Activated CD8-positive, alpha-beta memory T cell treated with anti-CD3 and anti-CD28 coated beads, Interleukin-2, amount 50 U/mL, for 4 hours (primary cell): ENCODE data around the gene TPCN2.

Source experiments
- DNase-seq: peaks from one replicate; pipeline ENCODE4 v3.0.0-alpha.2; 2020

TPCN2 gene

GRCh38 chr11:69153661-69154060, 104.9 kb downstream of the TPCN2 start:
- no peak for DNase-seq

DNA sequence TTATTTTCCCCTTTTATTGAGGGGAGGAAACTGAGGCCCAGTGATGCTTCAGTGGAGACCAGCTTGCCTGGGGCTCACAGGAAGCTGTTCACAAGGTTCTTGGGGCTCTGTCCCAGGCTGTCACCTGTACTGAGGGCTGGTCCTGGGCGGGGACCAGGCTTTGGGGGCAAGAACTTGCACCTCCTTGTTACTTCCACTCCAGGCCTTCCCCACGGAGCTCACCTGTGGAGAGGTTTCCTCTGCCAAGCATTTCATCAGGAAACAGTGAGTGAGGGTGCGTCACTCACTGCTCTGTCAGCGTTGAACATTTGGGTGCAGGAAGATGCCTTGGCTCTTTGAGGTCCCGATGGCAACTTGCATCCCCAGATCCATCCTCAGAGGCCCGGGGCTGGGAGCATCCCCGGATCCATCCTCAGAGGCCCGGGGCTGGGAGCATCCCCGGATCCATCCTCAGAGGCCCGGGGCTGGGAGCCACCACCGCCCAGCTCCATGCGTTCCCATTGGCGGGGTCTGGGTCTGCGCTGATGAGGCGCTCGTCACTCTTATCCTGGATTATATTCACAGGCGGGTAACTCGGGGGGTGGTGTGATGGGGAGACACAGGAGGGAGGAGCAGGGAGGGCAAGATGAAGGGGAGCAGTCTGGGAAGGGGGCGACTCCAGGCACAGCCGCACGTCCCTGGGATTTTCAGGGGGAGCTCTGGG, 105.6 kb downstream of the TPCN2 start:
- DNase-seq, result no peak

- DNase-seq, result no peak
These were observed 106.2 kb downstream of the TPCN2 start for GRCh38 chr11:69154938-69155301.

- DNase-seq, result no peak
These were observed 106.8 kb downstream of the TPCN2 start, which contains the start of gene SMIM38 for GRCh38 chr11:69155302-69156234. SMIM38 (plus strand) TSS chr11:69155935; CDS start chr11:69157847, 1,912 bp downstream.

GRCh38 chr11:69156235-69156639, 107.5 kb downstream of the TPCN2 start:
- no peak for DNase-seq

- no peak for DNase-seq
These were observed 108.0 kb downstream of the TPCN2 start for GRCh38 chr11:69156673-69157155.

DNA sequence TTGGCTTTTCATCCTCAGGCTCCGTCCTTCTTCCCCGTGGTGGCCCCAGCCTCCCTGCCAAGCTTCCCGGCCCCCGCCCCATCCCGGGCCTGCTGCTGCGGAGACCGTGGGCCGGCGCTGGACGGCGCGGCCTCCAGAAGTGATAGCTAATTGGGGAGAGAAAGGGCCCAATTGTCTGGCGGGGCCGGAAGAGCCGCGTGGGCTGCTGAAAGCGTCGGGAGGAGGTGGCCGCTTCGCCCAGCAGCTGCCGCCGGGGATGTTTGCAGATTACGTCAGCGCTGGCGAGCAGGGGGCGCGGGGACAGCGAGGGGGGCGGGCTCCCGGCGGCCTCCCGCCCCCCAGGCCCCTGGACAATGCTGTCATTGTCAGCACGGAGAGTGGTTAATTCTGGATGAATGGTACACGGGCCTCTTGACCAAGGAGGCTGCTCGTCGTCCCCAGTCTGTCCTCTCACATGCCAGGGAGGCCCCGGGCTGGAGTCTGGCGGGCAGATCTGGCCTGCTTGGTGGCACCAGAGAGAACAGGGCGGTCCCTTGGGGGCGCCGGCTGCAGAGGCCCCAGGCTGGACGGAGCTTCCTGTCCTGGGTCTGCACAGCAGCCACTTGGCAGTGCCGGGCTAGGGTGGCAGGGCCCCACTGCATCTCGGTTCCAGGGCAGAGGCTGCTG, 108.6 kb downstream of the TPCN2 start:
- DNase-seq, result no peak

- DNase-seq, result no peak
These were observed 109.1 kb downstream of the TPCN2 start for GRCh38 chr11:69157822-69158231.

DNA sequence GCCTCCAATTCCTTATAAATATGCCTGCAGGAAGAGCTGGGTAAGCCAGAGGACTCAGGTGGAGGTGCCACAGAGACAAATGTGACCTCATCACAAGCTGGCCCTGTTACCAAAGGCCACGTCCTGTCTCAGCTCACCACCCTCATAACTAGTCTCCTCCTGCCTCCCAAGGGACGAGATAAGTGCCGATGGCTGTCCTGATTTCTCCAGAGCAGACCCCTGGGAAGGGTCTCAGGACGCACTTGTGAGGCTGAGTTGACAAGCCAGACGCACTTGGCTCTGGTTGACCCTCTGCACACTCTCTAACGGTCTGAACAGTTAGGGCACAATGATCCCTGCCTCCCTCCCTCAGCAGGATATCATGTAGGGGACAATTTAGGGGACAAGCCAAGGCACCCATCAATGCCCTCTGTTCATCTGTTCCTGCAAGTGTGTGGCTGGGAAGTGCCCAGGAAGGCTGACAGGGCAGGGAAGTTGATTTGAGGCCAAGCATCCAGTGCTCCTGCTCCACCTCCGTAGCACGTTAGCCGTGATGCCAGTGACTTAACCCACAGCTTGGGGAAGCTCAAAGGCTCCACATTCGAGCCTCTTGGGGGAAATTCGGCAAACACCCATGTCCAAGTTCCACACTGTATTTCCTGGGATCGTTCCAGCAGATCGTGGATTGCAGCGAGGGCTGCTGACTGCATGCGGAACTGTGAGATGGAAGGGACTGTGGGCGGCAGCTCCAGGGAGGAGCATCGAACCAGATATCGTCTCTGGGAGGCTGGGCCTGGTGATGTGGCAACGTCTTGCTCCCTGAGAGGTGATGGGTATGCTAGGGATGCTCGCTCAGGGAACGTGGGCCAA, 109.8 kb downstream of the TPCN2 start:
- no peak for DNase-seq

DNA sequence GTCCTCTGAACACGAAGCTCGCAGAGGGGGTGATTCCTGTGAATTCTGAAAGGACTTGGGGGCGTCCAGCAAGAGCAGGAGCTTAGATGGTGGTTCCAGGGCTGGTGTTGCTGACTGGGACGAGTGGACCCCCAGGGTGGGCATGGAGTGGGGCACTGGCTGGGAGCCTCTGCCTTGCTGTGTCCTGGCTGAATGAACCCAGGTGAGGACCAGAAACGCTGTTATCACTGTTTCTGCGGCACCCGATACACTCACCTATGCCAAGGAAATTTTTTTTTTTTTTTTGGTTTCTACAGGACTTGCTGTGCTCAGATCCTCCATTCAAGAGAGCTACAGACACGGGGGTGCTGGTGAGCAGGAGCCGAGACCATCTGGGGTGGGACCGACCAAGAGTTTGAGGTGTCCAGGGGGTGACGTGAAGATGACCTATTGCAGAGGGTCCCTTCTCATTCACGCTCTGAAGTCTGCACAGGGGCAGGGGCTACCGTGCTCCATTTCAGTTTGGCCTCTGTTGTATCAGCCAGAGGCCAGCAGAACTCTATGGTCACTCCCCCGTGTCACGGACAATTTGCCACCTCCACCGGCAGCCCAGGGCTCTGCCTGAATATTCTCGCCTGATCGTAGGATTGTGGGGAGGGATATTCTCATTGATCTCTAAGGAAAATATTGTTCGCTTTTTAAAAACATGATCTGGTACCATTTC, 110.6 kb downstream of the TPCN2 start:
- no peak for DNase-seq

GRCh38 chr11:69160296-69161116, 111.8 kb downstream of the TPCN2 start:
- no peak for DNase-seq

DNA sequence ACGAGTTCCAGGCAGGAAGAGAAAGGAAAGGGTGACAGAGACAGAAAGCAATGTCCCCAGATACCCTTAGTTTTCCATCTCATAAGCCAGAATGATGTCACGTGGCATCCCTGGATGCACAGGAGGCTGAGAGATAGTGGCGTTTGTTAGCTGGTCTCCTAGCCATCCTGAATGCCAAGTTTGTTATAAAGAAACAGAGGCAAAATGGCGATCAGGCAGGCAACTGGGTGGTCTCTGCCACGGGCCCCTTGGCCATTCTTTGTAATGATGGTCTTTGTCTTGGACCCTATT, 112.3 kb downstream of the TPCN2 start:
- DNase-seq, result no peak

DNA sequence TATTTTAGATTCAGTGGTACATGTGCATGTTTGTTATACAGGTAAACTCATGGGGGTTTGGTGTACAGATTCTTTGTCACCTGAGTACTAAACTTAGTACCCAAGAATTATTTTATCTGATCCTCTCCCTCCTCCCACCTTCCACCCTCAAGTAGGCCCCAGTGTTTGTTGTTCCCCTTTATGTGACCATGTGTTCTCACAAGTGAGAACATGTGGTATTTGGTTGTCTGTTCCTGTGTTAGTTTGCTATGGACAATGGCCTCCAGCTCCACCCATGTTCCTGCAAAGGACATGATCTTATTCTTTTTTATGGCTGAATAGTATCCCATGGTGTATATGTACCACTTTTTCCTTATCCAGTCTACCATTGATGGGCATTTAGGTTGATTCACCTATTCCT, 113.8 kb downstream of the TPCN2 start:
- DNase-seq, result no peak

- no peak for DNase-seq
These were observed 115.1 kb downstream of the TPCN2 start for GRCh38 chr11:69163842-69164241.

- DNase-seq, result no peak
These were observed 116.1 kb downstream of the TPCN2 start for GRCh38 chr11:69164824-69165223.

DNA sequence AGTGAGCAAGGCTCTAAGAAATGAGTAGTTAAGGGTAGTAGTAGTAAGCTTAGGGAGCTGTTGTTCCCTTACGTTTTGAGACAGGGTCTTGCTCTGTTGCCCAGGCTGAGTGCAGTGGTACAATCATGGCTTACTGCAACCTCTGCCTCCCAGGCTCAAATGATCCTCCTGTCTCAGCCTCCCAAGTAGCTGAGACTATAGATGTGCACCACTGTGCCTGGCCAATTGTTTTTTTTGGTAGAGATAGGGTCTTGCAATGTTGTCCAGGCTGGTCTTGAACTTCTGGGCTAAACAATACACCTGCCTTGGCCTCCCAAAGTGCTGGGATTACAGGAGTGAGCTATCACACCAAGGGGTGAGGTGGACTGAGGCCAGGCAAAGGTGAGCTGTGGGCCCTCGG, 117.0 kb downstream of the TPCN2 start:
- no peak for DNase-seq

- peak; percentile 35 for DNase-seq
These were observed 117.7 kb downstream of the TPCN2 start for GRCh38 chr11:69166218-69167115.

DNA sequence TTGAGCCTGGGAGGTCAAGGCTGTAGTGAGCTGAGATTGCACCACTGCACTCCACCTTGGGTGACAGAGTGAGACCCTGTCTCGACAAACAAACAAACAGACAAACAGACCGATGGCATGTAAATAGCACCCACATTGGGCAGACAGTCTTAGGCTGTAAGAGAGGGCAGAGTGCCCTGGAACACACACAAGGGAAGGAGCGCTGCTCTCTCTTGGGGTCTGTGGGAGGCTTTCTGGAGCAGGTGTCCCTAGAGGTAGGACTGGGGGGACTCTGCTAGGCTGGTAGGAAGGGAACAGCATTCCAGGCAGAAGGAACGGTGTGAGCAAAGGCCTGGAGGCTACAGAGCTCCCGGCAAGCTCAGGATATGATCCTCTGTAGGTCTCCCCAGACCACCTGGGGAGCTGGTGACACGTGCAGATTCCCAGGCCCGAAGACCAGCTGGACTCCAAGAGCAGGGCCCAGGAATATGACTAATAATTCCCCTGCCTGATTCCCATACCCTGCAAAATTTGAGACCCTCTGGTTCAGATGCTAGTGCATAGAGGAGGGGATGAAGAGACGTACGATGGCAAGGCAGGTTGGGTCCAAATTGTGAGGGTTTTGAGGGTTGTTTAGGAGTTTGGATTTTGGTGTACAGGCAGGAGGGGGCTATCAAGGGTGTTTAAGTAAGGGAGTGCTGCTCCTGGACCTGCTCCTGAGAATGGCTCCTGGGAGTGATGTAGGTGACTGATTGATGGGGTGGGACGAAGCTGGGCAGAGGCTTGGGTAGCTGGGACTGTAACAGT, 118.6 kb downstream of the TPCN2 start:
- no peak for DNase-seq
